Effector memory CD4-positive, alpha-beta T cell (primary cell): ENCODE results near the gene FCMR.

Experiments used
- DNase-seq, 3 donors: peaks; one replicate each; pipeline ENCODE4 v3.0.0-alpha.2; 2020
- H3K27ac ChIP-seq: 2 replicates; pipeline ENCODE4 v1.7.0; 2013; ENCODE audit warnings: mild to moderate bottlenecking, low read length, moderate library complexity; ENCODE audit not compliant: insufficient read depth, poor library complexity, severe bottlenecking
- H3K27me3 ChIP-seq: replicated peaks from 2 replicates; pipeline ENCODE4 v1.7.0; 2013; ENCODE audit warnings: mild to moderate bottlenecking, low read length; ENCODE audit not compliant: insufficient read depth, control insufficient read depth, poor library complexity, severe bottlenecking
- H3K36me3 ChIP-seq: 2 replicates; pipeline ENCODE4 v1.7.0; 2013; ENCODE audit warnings: mild to moderate bottlenecking, low read length, moderate library complexity; ENCODE audit not compliant: control insufficient read depth, insufficient read depth
- H3K4me1 ChIP-seq: 2 replicates; pipeline ENCODE4 v1.7.0; 2013; ENCODE audit warnings: low read length, mild to moderate bottlenecking; ENCODE audit not compliant: control insufficient read depth, insufficient read depth, poor library complexity, severe bottlenecking
- H3K4me3 ChIP-seq: 2 replicates; pipeline ENCODE4 v1.7.0; 2013; ENCODE audit warnings: low read length, low read depth, mild to moderate bottlenecking; ENCODE audit not compliant: insufficient read depth, poor library complexity, severe bottlenecking
- H3K9me3 ChIP-seq: 2 replicates; pipeline ENCODE4 v1.7.0; 2013; ENCODE audit warnings: mild to moderate bottlenecking, low read length, moderate library complexity; ENCODE audit not compliant: control insufficient read depth
- total RNA-seq, 3 donors: gene quantifications; one replicate each; lab custom pipeline; 2026; lab: John Stamatoyannopoulos, UW

FCMR gene, protein sequence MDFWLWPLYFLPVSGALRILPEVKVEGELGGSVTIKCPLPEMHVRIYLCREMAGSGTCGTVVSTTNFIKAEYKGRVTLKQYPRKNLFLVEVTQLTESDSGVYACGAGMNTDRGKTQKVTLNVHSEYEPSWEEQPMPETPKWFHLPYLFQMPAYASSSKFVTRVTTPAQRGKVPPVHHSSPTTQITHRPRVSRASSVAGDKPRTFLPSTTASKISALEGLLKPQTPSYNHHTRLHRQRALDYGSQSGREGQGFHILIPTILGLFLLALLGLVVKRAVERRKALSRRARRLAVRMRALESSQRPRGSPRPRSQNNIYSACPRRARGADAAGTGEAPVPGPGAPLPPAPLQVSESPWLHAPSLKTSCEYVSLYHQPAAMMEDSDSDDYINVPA
- 101 to 153 (median 123) reads per million in 3 donors for total RNA-seq

DNA sequence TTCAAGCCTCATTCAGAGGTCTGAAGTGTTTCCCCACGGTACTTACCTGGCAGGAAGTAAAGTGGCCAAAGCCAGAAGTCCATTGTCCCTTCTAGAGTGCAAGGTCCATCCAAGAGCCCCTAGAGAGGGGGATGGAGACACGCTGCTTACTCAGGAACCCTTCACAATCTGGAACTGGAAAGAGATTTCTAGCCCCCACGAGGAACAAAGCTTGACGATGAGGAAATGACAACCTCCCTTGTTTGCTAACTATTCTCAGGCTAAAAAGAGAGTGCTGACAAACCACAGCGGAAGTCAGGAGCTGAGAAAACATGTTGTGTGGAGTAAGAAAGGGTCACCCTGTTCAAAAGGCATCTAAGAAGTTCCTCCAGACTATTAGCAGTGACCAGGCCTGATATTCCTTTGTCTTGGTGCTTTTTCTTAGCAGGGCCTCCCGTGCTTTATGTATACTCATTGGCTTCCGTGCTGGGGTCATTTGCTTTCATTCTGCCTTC is at the start of gene FCMR:
TSS of gene FCMR (minus strand) at position 170 of the 494 bp plus-strand sequence. CDS start at position 83, 87 bp downstream.
- Histone ChIP-seq H3K4me1 (peaks cover 58% of the 10 kb centered on the region), H3K27ac (peak within 1 kb of the TSS; percentile 81)

DNA sequence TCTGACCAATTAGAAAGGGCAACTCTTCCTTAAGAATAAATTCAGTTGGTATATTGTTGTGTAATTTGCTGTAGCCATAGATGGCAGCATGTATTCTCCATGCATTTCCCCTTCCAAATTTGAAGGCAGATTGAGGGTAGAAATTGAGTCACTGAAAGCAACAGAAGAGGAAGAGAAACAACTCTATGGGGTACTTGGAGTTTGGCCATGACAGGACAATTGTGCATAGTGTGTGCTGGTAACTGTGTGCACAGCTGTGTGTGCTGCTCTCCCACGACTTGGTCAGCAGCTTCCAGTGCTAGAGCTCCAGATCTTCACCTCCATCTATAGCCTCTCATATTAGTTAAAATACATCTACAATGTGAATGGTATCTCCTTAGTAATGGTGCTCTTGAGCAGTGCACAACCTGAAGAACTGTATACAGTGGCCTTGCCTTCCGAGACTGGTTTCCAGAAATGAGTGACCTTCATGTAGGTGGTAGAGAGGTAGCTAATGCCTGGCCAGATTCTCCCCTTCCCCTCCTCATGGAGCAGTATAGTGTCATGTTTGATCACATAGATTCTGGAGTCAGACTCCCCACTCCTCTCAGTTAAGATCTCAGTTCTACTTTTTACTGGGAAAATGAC is 49.4 kb upstream of the FCMR start:
- Histone ChIP-seq H3K27me3 (no peaks in the 10 kb centered on the region), H3K36me3 (no peaks in the 10 kb centered on the region), H3K9me3 (no peaks in the 10 kb centered on the region), H3K27ac (no peak overlapping the region), H3K4me1 (peaks cover 11% of the 10 kb centered on the region), H3K4me3 (no peak overlapping the region)
- no peak for DNase-seq

More for the DNA sequence above, at the start of gene FCMR:
- Histone ChIP-seq H3K36me3 (peaks cover 4% of the 10 kb centered on the region), H3K4me3 (peak within 1 kb of the TSS; percentile 64), H3K27me3 (no peaks in the 10 kb centered on the region), H3K9me3 (no peaks in the 10 kb centered on the region)
- DNase-seq: peak in 2 of 3 donors; percentile 25 to 43

DNA sequence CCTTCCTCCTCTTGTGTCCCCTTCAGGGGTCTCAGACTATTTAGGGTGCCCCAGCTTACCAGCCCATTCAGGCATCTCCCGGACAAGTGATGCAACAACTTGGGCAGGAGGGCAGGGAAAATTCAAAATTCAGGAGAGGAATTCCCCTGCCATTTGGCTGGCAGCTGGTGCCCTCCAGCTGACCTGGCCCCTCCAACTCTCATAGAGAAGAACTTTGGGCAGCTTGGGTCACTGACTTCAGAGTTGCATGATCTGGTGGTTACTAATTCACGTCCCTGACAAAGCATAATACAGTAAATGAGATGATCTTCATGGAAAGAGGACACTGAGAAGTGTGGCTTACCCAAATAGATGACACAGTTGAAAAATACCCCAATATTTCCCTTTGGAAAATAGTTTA is 48.7 kb upstream of the FCMR start, which contains the start of gene FCAMR:
TSS of gene FCAMR (minus strand) at position 15 of the 400 bp plus-strand sequence. CDS start 335 bp downstream, outside the sequence.
- Histone ChIP-seq H3K36me3 (no peaks in the 10 kb centered on the region), H3K4me3 (no peak within 1 kb of the TSS), H3K27ac (no peak within 1 kb of the TSS), H3K9me3 (no peaks in the 10 kb centered on the region), H3K4me1 (peaks cover 11% of the 10 kb centered on the region), H3K27me3 (no peaks in the 10 kb centered on the region)
- DNase-seq: no peak

DNA sequence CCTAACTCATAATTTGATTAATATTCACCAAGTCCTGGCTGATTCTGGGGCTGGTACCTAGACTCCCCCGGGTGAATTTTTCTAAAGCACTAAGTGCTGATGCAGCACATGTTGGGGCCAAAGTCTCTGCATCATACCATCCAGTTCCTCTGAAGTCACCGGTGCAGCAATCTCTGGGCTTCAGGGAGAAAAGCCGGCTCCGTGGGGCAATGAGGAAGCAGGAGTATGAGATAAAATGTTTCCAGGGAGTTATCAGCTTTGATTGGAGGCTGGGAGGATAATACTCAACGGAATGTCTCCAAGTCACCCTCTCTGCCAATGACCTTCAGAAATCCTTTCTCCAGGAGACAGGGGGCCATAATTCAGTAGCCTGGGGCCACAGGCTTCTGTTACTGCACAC is 47.3 kb upstream of the FCMR start:
- no peaks in the 10 kb centered on the region for H3K9me3 ChIP-seq
- H3K4me1 ChIP-seq: peaks cover 11% of the 10 kb centered on the region
- no peak overlapping the region for H3K27ac ChIP-seq
- no peaks in the 10 kb centered on the region for H3K36me3 ChIP-seq
- DNase-seq: no peak
- H3K27me3 ChIP-seq: no peaks in the 10 kb centered on the region
- no peak overlapping the region for H3K4me3 ChIP-seq

DNA sequence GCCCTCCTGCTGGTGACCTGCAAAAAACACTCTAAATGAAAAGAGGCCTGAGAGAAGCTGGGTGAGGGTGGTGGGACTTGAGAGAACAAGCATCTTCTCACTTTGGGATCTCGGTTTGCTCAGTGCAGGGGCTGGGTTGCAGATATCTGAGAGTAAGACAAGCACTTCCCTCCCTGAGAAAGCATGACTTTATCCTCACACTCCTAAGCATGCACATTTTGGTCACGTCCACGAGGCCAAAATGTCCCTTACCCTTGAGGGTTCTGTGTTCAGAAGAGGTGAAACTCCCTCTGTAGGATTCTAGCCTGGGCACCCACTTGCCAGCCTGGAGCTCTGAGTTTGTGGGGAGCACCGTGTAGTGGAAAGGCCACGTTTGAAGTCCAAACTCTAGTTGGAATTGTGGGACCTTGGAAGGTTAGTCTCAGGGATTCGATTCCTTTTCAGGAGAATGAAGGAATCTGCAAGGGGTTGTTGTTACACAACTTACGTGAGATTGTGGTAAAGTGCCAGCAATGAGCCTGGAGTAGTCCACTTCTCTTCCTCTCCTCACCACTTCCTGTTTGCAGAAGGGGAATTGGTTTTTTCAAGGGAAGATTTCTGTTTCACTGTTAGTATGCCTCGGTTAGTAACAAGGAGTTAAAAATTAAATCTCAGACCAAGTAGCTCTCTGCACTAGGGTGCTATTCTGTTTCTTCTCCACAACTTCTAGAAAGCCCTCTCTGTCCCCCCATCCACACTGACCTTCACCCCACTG is 45.5 kb upstream of the FCMR start:
- Histone ChIP-seq H3K4me3 (no peak overlapping the region), H3K27me3 (no peaks in the 10 kb centered on the region), H3K4me1 (peaks cover 11% of the 10 kb centered on the region), H3K27ac (no peak overlapping the region), H3K36me3 (no peaks in the 10 kb centered on the region), H3K9me3 (no peaks in the 10 kb centered on the region)
- no peak for DNase-seq

DNA sequence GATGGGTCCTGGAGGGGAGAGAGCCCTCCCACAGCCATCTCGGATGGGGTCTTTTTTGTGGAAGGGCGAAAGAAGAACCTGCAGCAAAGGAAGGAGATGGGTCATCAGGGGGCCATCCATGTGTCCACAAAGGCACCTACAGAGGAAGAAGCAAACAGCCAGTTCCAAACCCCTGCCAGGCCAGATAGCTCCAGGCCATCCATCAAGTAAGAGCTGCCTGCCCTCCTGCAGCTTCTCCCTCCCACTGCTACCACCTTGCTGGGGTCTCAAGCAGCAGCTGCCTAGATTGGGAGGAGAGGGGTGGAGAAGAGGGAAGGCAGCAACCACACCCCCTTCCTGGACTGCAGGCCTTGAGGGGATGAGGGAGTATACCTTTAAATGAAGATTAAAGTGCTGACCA is 44.0 kb upstream of the FCMR start:
- H3K27me3 ChIP-seq: no peaks in the 10 kb centered on the region
- H3K4me1 ChIP-seq: peaks cover 11% of the 10 kb centered on the region
- no peak overlapping the region for H3K4me3 ChIP-seq

DNA sequence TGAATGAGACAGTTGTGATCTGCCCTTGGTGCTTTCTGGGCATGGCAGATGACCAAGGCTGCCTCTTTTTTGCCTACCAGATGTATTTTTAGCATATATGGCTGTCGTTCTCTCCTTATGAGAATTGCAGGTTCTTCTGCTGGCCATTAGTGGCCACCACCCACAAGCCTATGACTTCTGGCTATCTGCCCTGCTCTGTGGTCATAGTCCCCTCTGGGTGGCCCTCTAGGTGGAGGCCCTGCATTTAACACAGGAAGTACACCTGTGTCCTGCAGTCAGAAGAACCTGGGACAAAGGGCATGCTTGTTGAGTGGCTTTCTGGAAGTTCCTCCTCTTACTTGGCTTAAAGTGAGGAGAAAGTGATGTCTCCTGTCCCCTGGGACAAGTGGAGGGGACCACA is 42.0 kb upstream of the FCMR start:
- Histone ChIP-seq H3K27me3 (no peaks in the 10 kb centered on the region), H3K36me3 (no peaks in the 10 kb centered on the region), H3K4me3 (no peak overlapping the region), H3K9me3 (no peaks in the 10 kb centered on the region), H3K4me1 (peaks cover 11% of the 10 kb centered on the region), H3K27ac (no peak overlapping the region)
- no peak for DNase-seq

More for the DNA sequence above, 44.0 kb upstream of the FCMR start:
- no peak overlapping the region for H3K27ac ChIP-seq
- no peaks in the 10 kb centered on the region for H3K36me3 ChIP-seq
- DNase-seq: no peak
- no peaks in the 10 kb centered on the region for H3K9me3 ChIP-seq

DNA sequence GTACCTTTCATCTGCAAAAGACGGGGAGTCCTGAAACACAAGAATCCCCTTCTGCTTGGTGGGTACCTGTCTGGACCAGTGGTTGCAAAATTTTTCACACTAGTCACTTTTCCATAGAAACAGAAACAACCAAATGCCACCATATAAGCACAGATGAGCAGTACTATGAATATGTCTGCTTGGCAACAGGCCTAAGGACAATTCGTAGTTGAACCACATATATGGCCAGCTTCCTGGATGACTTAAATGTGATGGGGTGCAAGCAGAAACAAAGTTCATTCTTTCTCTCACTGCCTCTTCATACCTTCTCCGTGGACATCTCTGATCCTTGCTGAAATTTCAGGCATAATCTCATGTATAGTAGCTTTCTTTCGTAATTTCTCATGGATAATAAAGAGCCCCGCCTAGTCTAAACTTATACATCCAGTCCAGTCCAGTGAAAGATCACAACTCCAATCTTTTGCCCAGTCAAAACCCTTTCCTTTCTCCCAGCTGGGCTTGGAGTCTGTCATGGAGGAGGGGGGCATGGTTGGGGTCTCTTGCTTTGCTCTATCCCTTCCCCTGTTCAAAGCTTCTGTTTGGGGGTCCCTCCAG is 41.5 kb upstream of the FCMR start:
- Histone ChIP-seq H3K4me3 (no peak overlapping the region), H3K36me3 (no peaks in the 10 kb centered on the region), H3K4me1 (peaks cover 11% of the 10 kb centered on the region), H3K27me3 (no peaks in the 10 kb centered on the region), H3K9me3 (no peaks in the 10 kb centered on the region), H3K27ac (no peak overlapping the region)
- no peak for DNase-seq

DNA sequence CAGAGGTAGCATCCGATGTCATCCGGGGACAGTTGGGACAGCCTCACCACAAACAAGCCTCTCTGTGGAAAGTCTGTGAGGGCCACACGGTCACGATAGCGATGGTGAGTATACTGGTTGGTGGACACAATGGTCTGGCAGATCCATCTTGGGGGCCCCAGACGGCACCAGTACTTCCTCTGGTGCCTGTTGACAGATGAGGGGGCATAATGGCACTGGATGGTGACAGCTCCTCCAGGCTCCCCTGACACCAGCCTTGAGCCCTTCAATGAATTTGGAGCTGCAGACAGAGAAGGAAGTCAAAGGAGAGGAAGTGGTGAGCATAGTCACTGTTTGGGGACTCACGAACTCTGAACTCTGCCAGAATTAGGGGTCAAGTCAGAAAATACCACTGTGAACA is 40.5 kb upstream of the FCMR start:
- H3K27ac ChIP-seq: no peak overlapping the region
- H3K27me3 ChIP-seq: no peaks in the 10 kb centered on the region

More for the DNA sequence above, 40.5 kb upstream of the FCMR start:
- no peaks in the 10 kb centered on the region for H3K9me3 ChIP-seq
- H3K4me3 ChIP-seq: no peak overlapping the region
- peaks cover 6% of the 10 kb centered on the region for H3K4me1 ChIP-seq
- no peak for DNase-seq
- no peaks in the 10 kb centered on the region for H3K36me3 ChIP-seq
